K562 (cell line): ENCODE data around the gene ITK. TPM values are rescaled to one million over a fixed set of nuclear protein-coding genes. Genes with fewer than 3 reads are reported as not detected.

Experiments used
- ATAC-seq: fragments of 200-7000 bp; cut with Tn5 transposase; 3 replicates; pipeline ENCODE4 v1.9.1; 2020; ENCODE audit warnings: moderate library complexity
- BruUV-seq: library from RNA; stranded (reverse); fragments of 400-500 nt; replicated peaks from 2 replicates; lab custom pipeline; 2021; lab: Mats Ljungman, UMichigan
- CTCF ChIA-PET: fragments of 300-600 bp; formaldehyde crosslinking; extraction: SDS; loops from one replicate; lab custom pipeline; 2021; ENCODE audit warnings: low intra/inter-chr PET ratio; lab: Yijun Ruan, JAX
- POLR2A ChIA-PET: fragments of 300-600, 350-650 bp; sonication (Branson Sonifier 250); formaldehyde crosslinking; extraction: SDS; loops from one replicate; lab custom pipeline; 2021; ENCODE audit warnings: antibody characterized with exemption, inconsistent platforms; lab: Yijun Ruan, JAX
- DNase-seq, 4 experiments: peaks; one replicate each; pipeline versions ENCODE4 v3.0.0 to v3.0.0-alpha.2; 2011 to 2018; ENCODE audit warnings: low spot score in 3 of 4, mixed read lengths in 3 of 4; ENCODE audit errors: extremely low read depth in 1 of 4
- FAIRE-seq: peaks from 2 replicates; lab custom pipeline; 2011; peaks lifted over from hg19 to GRCh38; lab: Jason Lieb, UNC
- H2AFZ ChIP-seq: 2 replicates; pipeline ENCODE4 v1.6.0; 2011; ENCODE audit warnings: low read depth, low read length, control low read depth, inconsistent platforms
- H3K27ac ChIP-seq: fragments of 200-600 bp; 3 replicates; pipeline ENCODE4 v1.8.0; 2011; ENCODE audit warnings: low read depth, mild to moderate bottlenecking, control low read depth, inconsistent platforms, low read length, moderate library complexity, mixed read lengths; ENCODE audit errors: extremely low read depth
- H3K27me3 ChIP-seq, 2 experiments: fragments of 300-600 bp in 1 of 2; 2 replicates in 1 of 2; 3 replicates in 1 of 2; pipeline versions ENCODE4 v1.6.0 to v1.8.0; 2011; ENCODE audit warnings: inconsistent platforms in 2 of 2, low read length in 2 of 2, mild to moderate bottlenecking in 1 of 2, mixed read lengths in 1 of 2, moderate library complexity in 1 of 2; ENCODE audit not compliant: control insufficient read depth in 2 of 2, insufficient read depth in 2 of 2
- H3K36me3 ChIP-seq: fragments of 300-600 bp; 3 replicates; pipeline ENCODE4 v1.8.0; 2011; ENCODE audit warnings: mild to moderate bottlenecking, low read length, inconsistent platforms; ENCODE audit not compliant: control insufficient read depth, insufficient read depth
- H3K4me1 ChIP-seq, 2 experiments: fragments of 200-600 bp in 1 of 2; replicated peaks in 1 of 2; 2 replicates in 1 of 2; 3 replicates in 1 of 2; pipeline versions ENCODE4 v1.5.1 to v1.8.0; 2011; ENCODE audit warnings: inconsistent platforms in 2 of 2, low read length in 2 of 2, mild to moderate bottlenecking in 1 of 2, mixed read lengths in 1 of 2, moderate library complexity in 1 of 2; ENCODE audit not compliant: control insufficient read depth in 2 of 2, insufficient read depth in 2 of 2
- H3K4me2 ChIP-seq: 2 replicates; pipeline ENCODE4 v1.6.1; 2011; ENCODE audit warnings: low read length, control low read depth, inconsistent platforms, mixed read lengths; ENCODE audit not compliant: insufficient read depth
- H3K4me3 ChIP-seq: fragments of 200-600 bp; sonication (generic), shearing (Covaris generic); 2 replicates; pipeline ENCODE4 v1.5.1; 2016; ENCODE audit warnings: control low read depth, inconsistent platforms
- H3K79me2 ChIP-seq: fragments of 200-600 bp; 3 replicates; pipeline ENCODE4 v1.8.0; 2011; ENCODE audit warnings: low read length, inconsistent platforms; ENCODE audit not compliant: control insufficient read depth, insufficient read depth
- H3K9ac ChIP-seq, 2 experiments: 2 replicates each; pipeline versions ENCODE4 v1.6.0 to v1.6.1; 2011; ENCODE audit warnings: low read depth in 2 of 2, low read length in 2 of 2, control low read depth in 1 of 2, inconsistent platforms in 1 of 2, mild to moderate bottlenecking in 1 of 2, mixed read lengths in 1 of 2; ENCODE audit not compliant: insufficient read depth in 1 of 2
- H3K9me1 ChIP-seq: one replicate; pipeline ENCODE4 v1.6.0; 2011; ENCODE audit warnings: inconsistent platforms, mild to moderate bottlenecking, low read length, moderate library complexity; ENCODE audit not compliant: control insufficient read depth, insufficient read depth
- H3K9me3 ChIP-seq: replicated peaks from 2 replicates; pipeline ENCODE4 v1.5.1; 2011; ENCODE audit warnings: low read depth, low read length, inconsistent platforms; ENCODE audit not compliant: control insufficient read depth, insufficient read depth
- H4K20me1 ChIP-seq: replicated peaks from 2 replicates; pipeline ENCODE4 v1.6.1; 2011; ENCODE audit warnings: low read length, inconsistent platforms, mixed read lengths; ENCODE audit not compliant: control insufficient read depth, insufficient read depth
- CBX3 ChIP-seq, 2 experiments: IDR thresholded peaks; 1 replicate in 1 of 2; 2 replicates in 1 of 2; pipeline ENCODE4 v1.6.1; 2012; ENCODE audit warnings: inconsistent platforms in 2 of 2, low read length in 2 of 2, borderline replicate concordance in 1 of 2, control low read depth in 1 of 2
- CBX8 ChIP-seq: fragments of 200-600 bp; sonication (generic); IDR thresholded peaks from 2 replicates; pipeline ENCODE4 v1.6.1; 2012; ENCODE audit warnings: borderline replicate concordance, mixed run types, low read depth, mild to moderate bottlenecking, moderate library complexity, mixed read lengths, low read length, control low read depth, inconsistent platforms; ENCODE audit not compliant: poor library complexity, severe bottlenecking; ENCODE audit errors: extremely low read depth
- KAT7 ChIP-seq: sonication (generic); formaldehyde crosslinking; IDR thresholded peaks from 2 replicates; pipeline ENCODE4 v1.8.0; 2022; ENCODE audit warnings: missing genetic modification reagents, mild to moderate bottlenecking, borderline replicate concordance
- KLF16 ChIP-seq: IDR thresholded peaks from 2 replicates; pipeline ENCODE4 v1.6.1; 2016; ENCODE audit warnings: antibody characterized with exemption
- MYNN ChIP-seq, 2 experiments: sonication (generic); formaldehyde crosslinking in 1 of 2; IDR thresholded peaks; 2 replicates each; pipeline versions ENCODE4 v1.5.0 to v1.6.1; 2016 to 2020; ENCODE audit warnings: antibody characterized with exemption in 1 of 2, missing genetic modification reagents in 1 of 2
- PKNOX1 ChIP-seq: fragments of 450-650 bp; IDR thresholded peaks from 2 replicates; pipeline ENCODE4 v1.6.1; 2016
- RREB1 ChIP-seq: fragments of 250-450 bp; sonication (Bioruptor Pico); IDR thresholded peaks from 2 replicates; pipeline ENCODE4 v1.4.0; 2020
- SMAD3 ChIP-seq: fragments of 450-650 bp; formaldehyde crosslinking; conservative IDR thresholded peaks from 2 replicates; pipeline ENCODE4 v1.4.0; 2020; ENCODE audit warnings: mild to moderate bottlenecking
- ZKSCAN3 ChIP-seq: fragments of 250-450 bp; sonication (Bioruptor Pico); IDR thresholded peaks from 2 replicates; pipeline ENCODE4 v1.4.0; 2020
- ZNF24 ChIP-seq: fragments of 450-650 bp; IDR thresholded peaks from 2 replicates; pipeline ENCODE4 v1.6.1; 2016
- WGBS: fragments of 100-300 bp; shearing (Covaris generic); methylation state at CpG from one replicate; pipeline ENCODE4 v1.1.6; 2016; ENCODE audit warnings: low coverage, mixed read lengths; ENCODE audit not compliant: insufficient coverage; ENCODE audit errors: missing lambda C conversion rate; 5-methylcytosine and 5-hydroxymethylcytosine counted together
- in situ Hi-C: fragments of 300-500 bp; cut with MboI; formaldehyde crosslinking; loops from 4 replicates; pipeline ENCODE4 v1.15.0; 2018; ENCODE audit warnings: inconsistent platforms, mixed read lengths
- intact Hi-C: fragments of 100-400 bp; cut with micrococcal nuclease; formaldehyde crosslinking; loops from 2 replicates; pipeline ENCODE4 v1.14.2; 2022
- polyA plus RNA-seq, 8 experiments: library from polyadenylated mRNA; depleted of rRNA in 4 of 8; stranded (reverse) in 5 of 8; unstranded in 3 of 8; fragments of >200 nt; fragmentation: Nextera tagmentation in 2 of 8; fragmentation: Illumina TruSeq in 1 of 8; extraction: Ambion mirVana in 2 of 8; extraction: Trizol in 1 of 8; gene quantifications; 2 replicates each; pipeline versions ENCODE4 v1.2.1 to v1.2.3, GENCODE V29; 2011 to 2014; ENCODE audit warnings: inconsistent platforms in 1 of 8, missing spikeins in 1 of 8
- total RNA-seq, 7 experiments: library from RNA; depleted of rRNA in 6 of 7; stranded (reverse); fragments of >200 nt in 6 of 7; fragmentation: Illumina TruSeq in 2 of 7; extraction: Trizol in 2 of 7; gene quantifications; 2 replicates each; pipeline versions ENCODE4 v1.2.1 to v1.2.3, GENCODE V29; 2011 to 2021; ENCODE audit warnings: low replicate concordance in 1 of 7
- TF ChIP-seq, protein P1 (sequence below): fragments of 450-650 bp; IDR thresholded peaks from one replicate; pipeline ENCODE4 v1.6.1; 2018; ENCODE audit warnings: mild to moderate bottlenecking, moderate library complexity; ENCODE audit not compliant: partially characterized antibody

ITK gene
- total and polyA plus RNA-seq, 9 of the 15 experiments (the other 6 are each of a cell fraction or from before 2014, with no cell fraction given) = 0.04 to 0.75 TPM; not detected in 7

GRCh38 chr5:157162919-157163510 lies 17.6 kb upstream of the ITK start:
- Histone ChIP-seq H3K27me3 (peaks cover 11 to 35% of the 10 kb centered on the region in 2 experiments; a peak in 4 of 5 replicates), H3K9me1 (no peaks in the 10 kb centered on the region), H3K79me2 (no peaks in the 10 kb centered on the region), H3K9ac (no peak overlapping the region), H4K20me1 (no peaks in the 10 kb centered on the region), H3K27ac (no peak overlapping the region), H3K4me2 (no peak overlapping the region), H3K36me3 (no peaks in the 10 kb centered on the region), H3K4me1 (no peaks in the 10 kb centered on the region), H3K9me3 (no peaks in the 10 kb centered on the region), H3K4me3 (no peak overlapping the region), H2AFZ (no peak overlapping the region)
- POLR2A ChIA-PET = no interaction called here
- no TSS peak for BruUV-seq
- TF ChIP-seq SMAD3 = no peak
- TF ChIP-seq CBX3 (IDR thresholded peaks at IDR 0.05; ENCODE audit: borderline replicate concordance in 1 of 2, low read length in 2 of 2) = no peak
- no peak for TF ChIP-seq CBX8
- no peak for TF ChIP-seq KAT7 (CRISPR knock-in tag)
- no peak for TF ChIP-seq MYNN (IDR thresholded peaks at IDR 0.05)
- no peak for TF ChIP-seq MYNN (CRISPR knock-in tag; IDR thresholded peaks at IDR 0.05)
- no peak for TF ChIP-seq ZNF24
- no peak for TF ChIP-seq PKNOX1
- TF ChIP-seq, protein P1, sequence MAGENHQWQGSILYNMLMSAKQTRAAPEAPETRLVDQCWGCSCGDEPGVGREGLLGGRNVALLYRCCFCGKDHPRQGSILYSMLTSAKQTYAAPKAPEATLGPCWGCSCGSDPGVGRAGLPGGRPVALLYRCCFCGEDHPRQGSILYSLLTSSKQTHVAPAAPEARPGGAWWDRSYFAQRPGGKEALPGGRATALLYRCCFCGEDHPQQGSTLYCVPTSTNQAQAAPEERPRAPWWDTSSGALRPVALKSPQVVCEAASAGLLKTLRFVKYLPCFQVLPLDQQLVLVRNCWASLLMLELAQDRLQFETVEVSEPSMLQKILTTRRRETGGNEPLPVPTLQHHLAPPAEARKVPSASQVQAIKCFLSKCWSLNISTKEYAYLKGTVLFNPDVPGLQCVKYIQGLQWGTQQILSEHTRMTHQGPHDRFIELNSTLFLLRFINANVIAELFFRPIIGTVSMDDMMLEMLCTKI = no peak
- no peak for TF ChIP-seq ZKSCAN3 (CRISPR knock-in tag)
- TF ChIP-seq KLF16 = no peak
- no peak for TF ChIP-seq RREB1 (CRISPR knock-in tag)
- WGBS = 0% methylated on average over 10 of the region's 12 CpGs
- DNase-seq = no peak
- FAIRE-seq = no peak
- intact Hi-C loops = no loop called here
- in situ Hi-C loops = no loop called here
- no peak for ATAC-seq
- CTCF ChIA-PET = no interaction called here
